ENCODE data around the gene HOXD4. TPM values are rescaled to one million over a fixed set of nuclear protein-coding genes. Genes with fewer than 3 reads are reported as not detected.

Gene HOXD4
- total RNA-seq, 1 donor from 2014 or later = not detected

DNA sequence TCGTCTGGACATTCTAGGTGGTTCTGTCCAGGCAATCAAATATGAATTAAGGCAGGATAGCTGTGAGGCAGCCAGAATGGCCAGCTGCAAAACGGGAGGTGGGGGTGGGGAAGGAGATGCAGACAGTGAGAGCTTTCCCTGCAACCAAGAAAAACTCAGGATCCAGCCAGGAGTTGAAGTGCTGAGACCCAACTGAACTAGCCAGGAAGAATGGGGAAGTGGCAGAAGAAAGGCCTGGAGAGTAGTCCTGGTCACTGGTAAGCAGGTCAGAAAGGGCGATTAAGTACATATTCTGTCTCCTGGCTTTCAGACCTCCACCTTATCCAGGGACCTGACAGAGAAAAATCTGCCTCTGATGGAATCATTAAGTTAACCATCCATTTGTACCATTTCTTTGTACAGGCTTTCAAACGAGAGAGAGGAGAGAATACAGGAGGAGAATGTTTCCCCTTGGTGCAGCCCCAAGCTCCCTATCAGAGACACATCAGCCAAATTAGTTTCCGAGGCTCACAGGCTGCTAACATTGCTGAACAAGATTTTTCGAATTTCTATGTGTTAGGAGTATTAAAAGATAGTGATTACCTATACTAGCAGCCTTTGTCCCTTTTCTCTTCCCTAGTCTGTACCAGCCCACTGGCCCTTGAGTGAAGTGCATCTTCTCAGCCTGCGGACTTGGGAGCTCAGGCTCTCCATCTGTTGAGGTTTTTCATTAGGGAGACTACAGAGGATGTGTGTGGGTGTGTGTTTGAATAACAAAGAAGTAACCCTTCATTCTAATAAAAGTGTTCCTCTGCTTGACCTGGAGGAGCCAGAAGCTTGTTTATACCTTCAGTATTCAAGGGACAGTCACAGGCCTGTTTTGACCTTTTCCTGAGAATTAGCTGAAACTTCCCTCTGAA lies 24.6 kb downstream of the HOXD4 start:
- DNase-seq = no peak
- H3K4me3 Mint-ChIP-seq (ENCODE audit: unreplicated experiment) = peak overlapping the region; percentile 53
- H3K9me3 Mint-ChIP-seq (ENCODE audit: unreplicated experiment) = peaks cover 11% of the 10 kb centered on the region
- H3K27me3 Mint-ChIP-seq (ENCODE audit: unreplicated experiment) = peaks cover 44% of the 10 kb centered on the region
- peak overlapping the region; percentile 12 for H3K27ac Mint-ChIP-seq (ENCODE audit: unreplicated experiment)
- peaks cover 20% of the 10 kb centered on the region for H3K36me3 Mint-ChIP-seq (ENCODE audit: unreplicated experiment)
- TF ChIP-seq, protein P1, sequence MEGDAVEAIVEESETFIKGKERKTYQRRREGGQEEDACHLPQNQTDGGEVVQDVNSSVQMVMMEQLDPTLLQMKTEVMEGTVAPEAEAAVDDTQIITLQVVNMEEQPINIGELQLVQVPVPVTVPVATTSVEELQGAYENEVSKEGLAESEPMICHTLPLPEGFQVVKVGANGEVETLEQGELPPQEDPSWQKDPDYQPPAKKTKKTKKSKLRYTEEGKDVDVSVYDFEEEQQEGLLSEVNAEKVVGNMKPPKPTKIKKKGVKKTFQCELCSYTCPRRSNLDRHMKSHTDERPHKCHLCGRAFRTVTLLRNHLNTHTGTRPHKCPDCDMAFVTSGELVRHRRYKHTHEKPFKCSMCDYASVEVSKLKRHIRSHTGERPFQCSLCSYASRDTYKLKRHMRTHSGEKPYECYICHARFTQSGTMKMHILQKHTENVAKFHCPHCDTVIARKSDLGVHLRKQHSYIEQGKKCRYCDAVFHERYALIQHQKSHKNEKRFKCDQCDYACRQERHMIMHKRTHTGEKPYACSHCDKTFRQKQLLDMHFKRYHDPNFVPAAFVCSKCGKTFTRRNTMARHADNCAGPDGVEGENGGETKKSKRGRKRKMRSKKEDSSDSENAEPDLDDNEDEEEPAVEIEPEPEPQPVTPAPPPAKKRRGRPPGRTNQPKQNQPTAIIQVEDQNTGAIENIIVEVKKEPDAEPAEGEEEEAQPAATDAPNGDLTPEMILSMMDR (IDR thresholded peaks at IDR 0.05; ENCODE audit: partially characterized antibody, unreplicated experiment) = no peak
- peaks cover 17% of the 10 kb centered on the region for H3K4me1 Mint-ChIP-seq (ENCODE audit: low read depth, unreplicated experiment)

DNA sequence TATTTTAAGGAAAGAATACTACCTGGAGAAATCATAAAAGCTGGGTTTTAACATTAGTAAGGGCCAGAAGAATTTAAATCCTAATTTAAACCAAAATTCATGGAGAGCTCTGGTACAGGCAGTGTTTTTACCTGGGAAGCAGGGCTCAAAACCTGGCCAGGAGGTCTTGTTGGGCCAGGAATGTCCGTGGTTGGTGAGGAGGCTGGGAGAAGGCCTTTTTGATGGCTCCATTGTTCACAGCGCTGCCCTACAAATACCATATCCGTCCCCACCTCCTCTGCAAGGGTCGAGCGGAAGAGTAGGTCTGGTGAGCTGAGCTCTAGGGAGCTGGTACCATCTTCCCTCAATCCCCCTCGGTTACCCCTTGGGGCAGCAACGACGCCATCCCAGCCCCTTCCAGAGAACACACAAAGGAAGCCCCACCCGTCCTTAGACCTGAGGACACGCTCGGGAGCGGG lies 26.3 kb downstream of the HOXD4 start:
- peak overlapping the region; percentile 89 for H3K4me3 Mint-ChIP-seq (ENCODE audit: unreplicated experiment)
- DNase-seq = no peak
- peaks cover 15% of the 10 kb centered on the region for H3K4me1 Mint-ChIP-seq (ENCODE audit: low read depth, unreplicated experiment)
- peaks cover 17% of the 10 kb centered on the region for H3K36me3 Mint-ChIP-seq (ENCODE audit: unreplicated experiment)
- peaks cover 12% of the 10 kb centered on the region for H3K9me3 Mint-ChIP-seq (ENCODE audit: unreplicated experiment)
- H3K27me3 Mint-ChIP-seq (ENCODE audit: unreplicated experiment) = peaks cover 44% of the 10 kb centered on the region
- TF ChIP-seq, protein P1 (IDR thresholded peaks at IDR 0.05; ENCODE audit: partially characterized antibody, unreplicated experiment) = no peak
- no peak overlapping the region for H3K27ac Mint-ChIP-seq (ENCODE audit: unreplicated experiment)

DNA sequence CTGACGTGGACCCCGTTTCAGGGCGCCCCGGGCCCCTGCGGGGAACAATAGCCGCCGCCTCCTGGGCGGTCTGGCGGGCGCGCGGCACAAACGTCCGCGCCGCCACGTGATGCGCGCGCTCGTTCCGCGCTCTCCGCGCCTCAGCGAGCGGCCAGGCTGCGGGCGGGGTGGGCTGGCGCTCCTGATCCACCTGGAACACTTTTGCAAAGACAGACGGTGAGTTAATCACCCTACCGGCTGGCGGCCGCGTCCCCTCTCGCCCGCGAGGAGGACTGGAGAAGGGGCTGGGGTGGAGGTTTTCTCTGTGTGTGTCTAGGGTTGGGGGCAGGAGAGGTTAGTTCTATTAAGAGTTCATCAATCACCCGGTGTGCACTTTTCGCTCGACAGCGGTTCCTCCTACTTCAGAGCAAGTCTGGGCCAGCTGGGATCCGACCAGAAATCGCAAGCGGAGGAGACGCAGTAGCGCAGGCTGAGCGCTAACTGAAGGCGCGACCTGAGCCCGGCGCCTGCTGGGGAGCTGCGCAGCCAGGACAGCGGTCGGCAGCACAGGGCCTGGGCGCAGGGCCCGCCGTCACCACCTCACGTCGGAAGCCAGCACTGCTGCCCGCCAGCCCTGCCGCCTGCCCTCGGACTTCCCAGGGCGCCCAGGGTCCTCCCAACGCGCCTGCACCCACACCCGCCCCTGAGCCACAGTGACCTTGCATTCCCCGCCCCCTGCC lies 26.8 kb downstream of the HOXD4 start:
- Mint-ChIP-seq H3K4me3 (ENCODE audit: unreplicated experiment) (peak overlapping the region; percentile 89), H3K9me3 (ENCODE audit: unreplicated experiment) (peaks cover 6% of the 10 kb centered on the region), H3K4me1 (ENCODE audit: low read depth, unreplicated experiment) (peaks cover 13% of the 10 kb centered on the region), H3K27ac (ENCODE audit: unreplicated experiment) (no peak overlapping the region), H3K36me3 (ENCODE audit: unreplicated experiment) (peaks cover 15% of the 10 kb centered on the region), H3K27me3 (ENCODE audit: unreplicated experiment) (peaks cover 42% of the 10 kb centered on the region)
- TF ChIP-seq, protein P1 (IDR thresholded peaks at IDR 0.05; ENCODE audit: partially characterized antibody, unreplicated experiment) = no peak
- peak; percentile 33 for DNase-seq

DNA sequence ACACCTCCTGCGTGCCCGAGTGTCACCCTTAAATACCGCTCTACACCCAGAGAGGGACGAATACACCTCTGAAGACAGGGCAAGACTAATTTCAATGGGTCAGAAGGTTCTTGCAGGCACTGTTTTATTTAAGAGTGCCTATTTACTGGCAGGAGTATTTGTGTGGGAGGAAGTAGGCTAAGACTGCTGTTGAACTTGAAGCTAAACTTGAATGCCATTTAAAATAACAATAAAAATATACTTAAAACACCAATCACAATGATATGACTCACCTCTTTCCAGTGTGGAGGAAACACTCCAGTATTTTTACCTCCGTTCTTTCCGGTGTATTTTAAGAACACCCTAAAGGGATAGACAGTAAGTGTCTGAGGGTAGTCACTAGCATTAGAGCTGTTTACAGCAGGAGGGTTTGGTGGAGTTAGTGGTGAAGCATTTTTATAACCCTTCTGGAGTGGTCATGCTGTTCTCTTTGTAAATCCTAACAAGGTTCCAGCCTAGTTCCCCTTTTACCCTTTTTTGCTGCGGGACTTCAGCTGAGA lies 27.5 kb downstream of the HOXD4 start:
- H3K4me1 Mint-ChIP-seq (ENCODE audit: low read depth, unreplicated experiment) = peaks cover 13% of the 10 kb centered on the region
- peaks cover 38% of the 10 kb centered on the region for H3K27me3 Mint-ChIP-seq (ENCODE audit: unreplicated experiment)
- peaks cover 15% of the 10 kb centered on the region for H3K36me3 Mint-ChIP-seq (ENCODE audit: unreplicated experiment)
- peaks cover 5% of the 10 kb centered on the region for H3K9me3 Mint-ChIP-seq (ENCODE audit: unreplicated experiment)
- DNase-seq = no peak
- H3K4me3 Mint-ChIP-seq (ENCODE audit: unreplicated experiment) = no peak overlapping the region
- H3K27ac Mint-ChIP-seq (ENCODE audit: unreplicated experiment) = no peak overlapping the region
- TF ChIP-seq, protein P1 (IDR thresholded peaks at IDR 0.05; ENCODE audit: partially characterized antibody, unreplicated experiment) = no peak

All from glutamatergic neuron (in vitro differentiated cells).